NB4 (cell line): ENCODE results near the gene HECTD4.

Experiments used
- MYC ChIP-seq: IDR thresholded peaks from 2 replicates; pipeline ENCODE4 v1.6.1; 2011; ENCODE audit warnings: low read depth, low read length
- POLR2A ChIP-seq: IDR thresholded peaks from 2 replicates; pipeline ENCODE4 v1.6.1; 2011; ENCODE audit warnings: mild to moderate bottlenecking; ENCODE audit not compliant: insufficient read length; ENCODE audit errors: extremely low read depth
- TF ChIP-seq, protein P1 (sequence below): IDR thresholded peaks from one replicate; pipeline ENCODE4 v1.5.1; 2012; ENCODE audit warnings: low read depth, low read length
- TF ChIP-seq, protein P2 (sequence below): IDR thresholded peaks from 2 replicates; pipeline ENCODE4 v1.6.1; 2011; ENCODE audit warnings: low read depth, low read length

DNA sequence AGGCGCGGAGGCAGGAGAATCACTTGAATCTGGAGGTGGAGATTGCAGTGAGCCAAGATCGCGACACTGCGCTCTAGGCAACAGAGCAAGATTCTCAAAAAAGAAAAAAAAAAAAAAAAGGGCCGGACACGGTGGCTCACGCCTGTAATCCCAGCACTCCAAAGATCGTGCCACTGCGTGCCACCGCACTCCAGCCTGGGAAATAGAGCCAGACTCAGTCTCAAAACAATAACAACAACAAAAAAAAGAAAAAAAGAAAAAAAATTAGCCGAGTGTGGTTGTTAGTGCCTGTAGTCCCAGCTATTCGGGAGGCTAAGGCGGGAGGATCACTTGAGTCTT is 27.6 kb upstream of the HECTD4 start:
- TF ChIP-seq, protein P1, sequence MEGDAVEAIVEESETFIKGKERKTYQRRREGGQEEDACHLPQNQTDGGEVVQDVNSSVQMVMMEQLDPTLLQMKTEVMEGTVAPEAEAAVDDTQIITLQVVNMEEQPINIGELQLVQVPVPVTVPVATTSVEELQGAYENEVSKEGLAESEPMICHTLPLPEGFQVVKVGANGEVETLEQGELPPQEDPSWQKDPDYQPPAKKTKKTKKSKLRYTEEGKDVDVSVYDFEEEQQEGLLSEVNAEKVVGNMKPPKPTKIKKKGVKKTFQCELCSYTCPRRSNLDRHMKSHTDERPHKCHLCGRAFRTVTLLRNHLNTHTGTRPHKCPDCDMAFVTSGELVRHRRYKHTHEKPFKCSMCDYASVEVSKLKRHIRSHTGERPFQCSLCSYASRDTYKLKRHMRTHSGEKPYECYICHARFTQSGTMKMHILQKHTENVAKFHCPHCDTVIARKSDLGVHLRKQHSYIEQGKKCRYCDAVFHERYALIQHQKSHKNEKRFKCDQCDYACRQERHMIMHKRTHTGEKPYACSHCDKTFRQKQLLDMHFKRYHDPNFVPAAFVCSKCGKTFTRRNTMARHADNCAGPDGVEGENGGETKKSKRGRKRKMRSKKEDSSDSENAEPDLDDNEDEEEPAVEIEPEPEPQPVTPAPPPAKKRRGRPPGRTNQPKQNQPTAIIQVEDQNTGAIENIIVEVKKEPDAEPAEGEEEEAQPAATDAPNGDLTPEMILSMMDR: no peak
- no peak for TF ChIP-seq POLR2A
- TF ChIP-seq, protein P2, sequence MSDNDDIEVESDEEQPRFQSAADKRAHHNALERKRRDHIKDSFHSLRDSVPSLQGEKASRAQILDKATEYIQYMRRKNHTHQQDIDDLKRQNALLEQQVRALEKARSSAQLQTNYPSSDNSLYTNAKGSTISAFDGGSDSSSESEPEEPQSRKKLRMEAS: no peak
- TF ChIP-seq MYC: no peak
